ENCODE data around the gene LRRN2.

Gene LRRN2

GRCh38 chr1:204688776-204689175, 3.2 kb upstream of the LRRN2 start:
- no peak for DNase-seq

GRCh38 chr1:204688007-204688406, 2.5 kb upstream of the LRRN2 start:
- DNase-seq = no peak

- no peak for DNase-seq
Measured at GRCh38 chr1:204684571-204685235, 835 bp downstream of the LRRN2 start.

GRCh38 chr1:204684206-204684570, 1.4 kb downstream of the LRRN2 start:
- no peak for DNase-seq

GRCh38 chr1:204683284-204684205, 2.0 kb downstream of the LRRN2 start:
- no peak for DNase-seq

GRCh38 chr1:204680461-204680860, 5.1 kb downstream of the LRRN2 start:
- no peak for DNase-seq

- DNase-seq = no peak
Measured at GRCh38 chr1:204680051-204680450, 5.5 kb downstream of the LRRN2 start.

- no peak for DNase-seq
Measured at GRCh38 chr1:204678721-204679475, 6.6 kb downstream of the LRRN2 start.

GRCh38 chr1:204677864-204678263, 7.7 kb downstream of the LRRN2 start:
- no peak for DNase-seq

- no peak for DNase-seq
Measured at GRCh38 chr1:204676043-204676442, 9.5 kb downstream of the LRRN2 start.

GRCh38 chr1:204673909-204674649, 11.5 kb downstream of the LRRN2 start:
- DNase-seq = peak; percentile 94

GRCh38 chr1:204673209-204673608, 12.3 kb downstream of the LRRN2 start:
- no peak for DNase-seq

- DNase-seq = no peak
Measured at GRCh38 chr1:204672482-204673121, 12.9 kb downstream of the LRRN2 start.

GRCh38 chr1:204672069-204672468, 13.5 kb downstream of the LRRN2 start:
- no peak for DNase-seq

- DNase-seq = no peak
Measured at GRCh38 chr1:204670152-204670927, 15.2 kb downstream of the LRRN2 start.

GRCh38 chr1:204669579-204669978, 16.0 kb downstream of the LRRN2 start:
- no peak for DNase-seq

GRCh38 chr1:204664384-204664651, 21.2 kb downstream of the LRRN2 start:
- DNase-seq = no peak

GRCh38 chr1:204663644-204664383, 21.7 kb downstream of the LRRN2 start:
- DNase-seq = no peak

GRCh38 chr1:204662530-204662929, 23.0 kb downstream of the LRRN2 start:
- no peak for DNase-seq

GRCh38 chr1:204660509-204660908, 25.0 kb downstream of the LRRN2 start:
- DNase-seq = no peak

- peak; percentile 43 for DNase-seq
Measured at GRCh38 chr1:204659056-204659455, 26.5 kb downstream of the LRRN2 start.
